Bronchial epithelial cell (primary cell): Measurements from ENCODE around the gene DGKG. TPM values are rescaled to one million over a fixed set of nuclear protein-coding genes. Genes with fewer than 3 reads are reported as not detected.

Experiments used
- DNase-seq: peaks from one replicate; pipeline ENCODE4 v3.0.0-alpha.2; 2010; ENCODE audit warnings: low read depth
- FAIRE-seq: peaks from 2 replicates; lab custom pipeline; 2011; peaks lifted over from hg19 to GRCh38; lab: Jason Lieb, UNC
- H3K27me3 ChIP-seq: 2 replicates; pipeline ENCODE4 v1.5.1; 2011; ENCODE audit warnings: low read length; ENCODE audit not compliant: control insufficient read depth, insufficient read depth
- H3K36me3 ChIP-seq: 2 replicates; pipeline ENCODE4 v1.5.1; 2011; ENCODE audit warnings: low read length; ENCODE audit not compliant: control insufficient read depth, insufficient read depth
- H3K4me3 ChIP-seq: 2 replicates; pipeline ENCODE4 v1.5.1; 2011; ENCODE audit warnings: mild to moderate bottlenecking, low read depth, low read length, control low read depth
- total RNA-seq: library from RNA; depleted of rRNA; stranded (reverse); fragments of >200 nt; gene quantifications from 2 replicates; pipeline ENCODE4 v1.2.1, GENCODE V29; 2014
- TF ChIP-seq, protein P1 (sequence below): IDR thresholded peaks from 2 replicates; pipeline ENCODE4 v1.5.1; 2011; ENCODE audit warnings: mild to moderate bottlenecking, moderate library complexity, low read length, control low read depth, inconsistent platforms; ENCODE audit not compliant: insufficient read depth, severe bottlenecking

Gene DGKG
- total RNA-seq, 1 donor from 2014 or later: not detected

DNA sequence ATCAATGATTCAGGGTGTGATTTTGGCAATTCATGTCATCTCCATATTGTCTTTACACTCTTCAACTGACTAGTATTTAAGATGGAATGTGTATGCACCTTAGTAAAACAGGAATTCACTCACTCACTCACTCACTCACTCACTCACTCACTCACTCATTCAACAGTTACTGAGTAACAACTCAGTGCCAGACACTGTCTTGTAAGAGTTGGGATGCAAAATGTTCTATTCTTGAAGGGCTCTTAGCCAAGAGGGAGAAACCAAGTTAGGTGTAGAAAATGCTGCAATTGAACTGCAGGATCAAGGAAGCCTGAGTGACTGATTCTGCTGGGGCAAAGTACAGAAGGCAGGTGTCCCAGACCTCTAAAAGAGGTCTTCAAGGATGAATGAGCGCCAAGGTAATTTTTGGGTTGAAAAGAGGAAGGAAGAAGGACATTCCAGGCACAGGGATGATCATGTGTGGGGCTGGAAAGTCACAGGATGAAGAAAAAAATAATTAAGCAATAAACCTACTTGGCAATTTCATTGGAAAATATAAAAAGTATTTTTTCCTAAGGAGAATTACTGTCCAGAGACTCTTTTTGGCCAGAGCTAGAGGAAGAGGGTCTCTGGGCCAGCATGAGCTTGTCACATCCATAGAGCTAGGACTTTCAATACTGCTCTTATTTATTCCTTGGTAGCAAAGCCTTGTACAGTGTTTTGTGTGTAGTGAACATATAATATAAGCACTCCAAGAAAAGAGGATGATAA, 194.2 kb downstream of the DGKG start:
- Histone ChIP-seq H3K4me3 (no peak overlapping the region), H3K27me3 (peaks cover 5% of the 10 kb centered on the region), H3K36me3 (no peaks in the 10 kb centered on the region)
- FAIRE-seq: no peak
- TF ChIP-seq, protein P1, sequence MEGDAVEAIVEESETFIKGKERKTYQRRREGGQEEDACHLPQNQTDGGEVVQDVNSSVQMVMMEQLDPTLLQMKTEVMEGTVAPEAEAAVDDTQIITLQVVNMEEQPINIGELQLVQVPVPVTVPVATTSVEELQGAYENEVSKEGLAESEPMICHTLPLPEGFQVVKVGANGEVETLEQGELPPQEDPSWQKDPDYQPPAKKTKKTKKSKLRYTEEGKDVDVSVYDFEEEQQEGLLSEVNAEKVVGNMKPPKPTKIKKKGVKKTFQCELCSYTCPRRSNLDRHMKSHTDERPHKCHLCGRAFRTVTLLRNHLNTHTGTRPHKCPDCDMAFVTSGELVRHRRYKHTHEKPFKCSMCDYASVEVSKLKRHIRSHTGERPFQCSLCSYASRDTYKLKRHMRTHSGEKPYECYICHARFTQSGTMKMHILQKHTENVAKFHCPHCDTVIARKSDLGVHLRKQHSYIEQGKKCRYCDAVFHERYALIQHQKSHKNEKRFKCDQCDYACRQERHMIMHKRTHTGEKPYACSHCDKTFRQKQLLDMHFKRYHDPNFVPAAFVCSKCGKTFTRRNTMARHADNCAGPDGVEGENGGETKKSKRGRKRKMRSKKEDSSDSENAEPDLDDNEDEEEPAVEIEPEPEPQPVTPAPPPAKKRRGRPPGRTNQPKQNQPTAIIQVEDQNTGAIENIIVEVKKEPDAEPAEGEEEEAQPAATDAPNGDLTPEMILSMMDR: no peak
- peak; percentile 3 for DNase-seq

DNA sequence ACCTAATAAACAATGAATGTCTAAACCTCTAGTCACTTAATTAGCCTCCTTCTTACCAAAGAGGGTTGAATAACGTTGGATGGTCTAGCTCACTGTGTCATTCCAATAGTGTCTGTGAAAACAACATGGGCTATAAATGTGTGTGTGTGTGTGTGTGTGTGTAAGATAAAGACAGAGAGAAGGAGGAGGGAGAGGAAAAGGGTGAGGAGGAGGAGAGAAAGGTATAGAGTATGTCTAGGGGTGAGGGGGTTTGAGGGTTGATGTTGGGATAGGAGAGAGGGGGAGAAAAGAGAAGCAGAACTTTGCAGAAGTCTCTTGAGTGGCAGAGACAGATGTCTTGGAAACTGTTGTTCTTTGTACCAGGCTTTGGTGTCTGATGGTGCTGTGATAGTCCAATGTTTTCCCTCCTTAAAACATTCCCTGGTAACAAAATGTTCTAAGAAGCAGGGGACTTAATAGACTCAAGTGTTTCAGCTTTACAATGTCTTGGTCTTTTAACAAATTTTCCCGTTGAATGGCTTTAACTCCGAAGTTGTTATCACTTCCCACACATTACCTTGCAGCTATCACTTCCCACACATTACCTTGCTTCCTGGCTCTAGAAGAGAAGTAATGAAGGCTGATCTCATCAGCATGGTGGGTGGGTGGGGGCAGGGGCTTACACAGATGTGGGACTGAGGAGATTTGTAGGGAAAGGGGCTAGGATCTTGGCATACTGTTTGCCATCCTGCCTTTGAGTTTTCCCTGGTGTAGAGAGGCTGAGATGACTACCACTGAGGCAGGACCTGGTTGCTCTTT, 195.3 kb downstream of the DGKG start:
- peaks cover 5% of the 10 kb centered on the region for H3K27me3 ChIP-seq
- FAIRE-seq (peak; percentile 43), DNase-seq (no peak)
- TF ChIP-seq, protein P1: no peak
- no peaks in the 10 kb centered on the region for H3K36me3 ChIP-seq
- no peak overlapping the region for H3K4me3 ChIP-seq

DNA sequence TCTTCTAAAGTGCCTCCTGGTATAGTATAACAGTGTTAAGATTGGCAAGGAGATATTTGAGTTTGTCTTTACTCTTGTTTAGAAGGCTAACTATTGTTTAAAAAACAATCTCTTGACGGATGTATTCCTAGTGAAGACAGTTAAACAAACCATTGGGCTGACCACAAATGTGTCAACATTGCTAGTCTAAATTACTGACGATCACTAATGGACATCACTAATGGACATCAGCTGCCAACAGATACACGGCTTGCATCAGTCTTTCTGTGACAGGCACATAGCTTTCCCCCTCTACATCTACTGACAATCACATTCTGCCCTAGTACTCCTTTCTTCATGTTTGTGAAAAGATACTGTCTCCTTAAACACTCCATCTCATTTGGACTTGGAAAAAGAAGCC, 196.0 kb downstream of the DGKG start:
- H3K36me3 ChIP-seq: no peaks in the 10 kb centered on the region
- H3K27me3 ChIP-seq: peaks cover 5% of the 10 kb centered on the region
- TF ChIP-seq, protein P1: no peak
- DNase-seq (no peak), FAIRE-seq (no peak)
- H3K4me3 ChIP-seq: no peak overlapping the region

DNA sequence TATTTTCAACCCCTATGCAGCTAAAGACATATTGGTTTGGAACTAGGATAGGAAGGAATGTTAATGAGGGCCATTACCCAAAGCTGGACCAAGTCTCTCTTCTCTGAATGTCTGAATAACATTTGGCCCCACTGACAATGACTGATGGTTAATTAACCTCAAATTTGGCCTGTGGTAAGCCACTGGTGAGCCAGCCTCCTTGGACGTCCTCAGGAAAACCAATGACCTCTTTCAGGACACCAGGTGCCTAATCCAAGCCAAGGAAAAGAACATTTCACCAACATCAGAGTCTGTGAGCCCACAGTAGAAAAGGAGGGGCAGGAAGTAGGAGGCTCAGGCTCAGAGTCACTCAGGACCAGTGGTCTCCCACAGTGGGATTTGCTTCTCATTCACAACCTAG, 196.7 kb downstream of the DGKG start:
- FAIRE-seq: peak; percentile 92
- no peak for DNase-seq
- peaks cover 5% of the 10 kb centered on the region for H3K27me3 ChIP-seq
- TF ChIP-seq, protein P1: no peak
- H3K36me3 ChIP-seq: no peaks in the 10 kb centered on the region
- no peak overlapping the region for H3K4me3 ChIP-seq

DNA sequence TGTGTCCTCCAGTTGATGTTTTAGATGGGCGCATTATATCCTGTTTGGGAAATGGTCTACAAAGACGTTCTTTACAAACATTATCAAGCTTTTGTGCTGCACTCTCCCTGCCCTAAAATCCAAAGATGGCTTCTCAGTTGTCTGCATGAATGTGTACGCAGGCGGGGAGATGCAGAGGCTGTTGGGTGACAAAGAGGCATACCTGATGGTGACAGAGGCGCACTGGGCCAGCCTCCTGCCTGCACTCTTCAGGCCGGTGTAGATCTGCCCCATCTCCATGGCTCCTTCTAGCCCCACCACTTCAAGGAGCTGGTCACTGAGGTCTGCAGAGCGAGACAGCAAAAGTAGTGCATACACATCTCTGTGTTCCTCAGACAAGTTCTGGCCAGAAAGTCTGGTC, 197.3 kb downstream of the DGKG start:
- TF ChIP-seq, protein P1: no peak
- FAIRE-seq (no peak), DNase-seq (no peak)

More for the DNA sequence above, 197.3 kb downstream of the DGKG start:
- no peaks in the 10 kb centered on the region for H3K36me3 ChIP-seq
- H3K27me3 ChIP-seq: peaks cover 5% of the 10 kb centered on the region
- no peak overlapping the region for H3K4me3 ChIP-seq
